ENCODE results near the gene UBL3. TPM values are rescaled to one million over a fixed set of nuclear protein-coding genes. Genes with fewer than 3 reads are reported as not detected.

UBL3 gene
- total RNA-seq, 1 experiment from 2014 or later, result 10.9 TPM

DNA sequence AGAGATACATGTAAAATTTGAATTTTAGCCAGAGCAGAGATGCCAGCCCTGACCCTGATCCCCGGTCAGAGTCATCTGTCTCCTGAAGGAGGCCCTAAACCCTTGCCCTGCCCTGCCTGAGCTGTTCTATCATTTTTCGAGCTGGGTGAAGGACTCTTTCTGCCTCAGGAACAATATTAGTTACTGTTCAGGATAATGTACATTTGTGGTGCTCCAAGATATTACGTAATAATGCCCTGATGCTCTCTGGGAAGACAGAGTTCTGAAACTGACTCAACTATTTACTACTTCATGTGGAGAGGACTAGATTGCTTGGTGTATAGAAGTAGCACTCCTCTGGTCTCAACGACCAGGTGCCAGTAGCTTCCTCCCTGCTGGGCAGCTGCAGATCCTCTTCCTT is 37.9 kb upstream of the UBL3 start:
- H2AFZ ChIP-seq (ENCODE audit: low read length), result no peak overlapping the region
- no peaks in the 10 kb centered on the region for H4K20me1 ChIP-seq (ENCODE audit: low read length)
- TF ChIP-seq EZH2phosphoT487 (IDR thresholded peaks at IDR 0.05; ENCODE audit: borderline replicate concordance, low read length) (no peak), EZH2 (IDR thresholded peaks at IDR 0.05; ENCODE audit: low read length, unreplicated experiment) (no peak), CTCF (conservative IDR thresholded peaks at IDR 0.05; ENCODE audit: low read depth, low read length) (no peak)
- BruUV-seq (replicated peaks), result no TSS peak
- ChIA-PET CTCF (no interaction called here), POLR2A (ENCODE audit: unreplicated experiment) (no interaction called here)
- H3K79me2 ChIP-seq (ENCODE audit: low read length), result no peaks in the 10 kb centered on the region
- H3K36me3 ChIP-seq (ENCODE audit: low read depth, low read length), result no peaks in the 10 kb centered on the region
- H3K4me2 ChIP-seq (ENCODE audit: low read length), result no peak overlapping the region
- no peaks in the 10 kb centered on the region for H3F3A ChIP-seq (ENCODE audit: low read length, unreplicated experiment)
- ATAC-seq, result no peak
- no peaks in the 10 kb centered on the region for H3K27me3 ChIP-seq (ENCODE audit: low read length)
- intact Hi-C loops (cut with micrococcal nuclease), result no loop called here
- no peaks in the 10 kb centered on the region for H3K9me2 ChIP-seq (replicated peaks; ENCODE audit: low read length)
- H3K9ac ChIP-seq (ENCODE audit: low read length), result no peak overlapping the region
- H3K9me3 ChIP-seq (ENCODE audit: low read length), result no peaks in the 10 kb centered on the region
- H3K4me3 ChIP-seq (ENCODE audit: low read length), result no peak overlapping the region
- no peaks in the 10 kb centered on the region for H3K4me1 ChIP-seq (ENCODE audit: insufficient read depth, low read length)
- H3K27ac ChIP-seq (ENCODE audit: low read length), result no peak overlapping the region
- DNase-seq, result no peak

DNA sequence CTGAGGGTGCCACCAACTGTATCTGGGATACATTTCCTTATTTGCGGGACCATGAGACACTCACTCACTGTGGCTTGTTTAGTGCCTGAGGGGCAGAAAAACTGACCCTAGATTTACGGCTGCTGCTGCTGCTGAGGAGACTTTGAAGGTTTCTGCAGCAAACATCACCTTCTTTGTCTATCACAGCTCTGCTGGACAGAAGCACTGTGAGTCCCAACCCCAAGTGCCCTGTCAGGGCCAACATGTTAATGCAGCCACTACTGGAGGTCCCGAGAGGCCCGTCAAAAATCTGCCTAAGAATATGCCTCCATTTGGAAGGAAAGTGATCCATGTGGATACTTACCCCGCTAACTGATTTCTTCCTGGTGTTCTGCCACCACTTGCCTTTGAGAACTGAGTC is 37.3 kb upstream of the UBL3 start:
- BruUV-seq (replicated peaks), result no TSS peak
- POLR2A ChIA-PET (ENCODE audit: unreplicated experiment), result no interaction called here
- no peak for ATAC-seq

More for the DNA sequence above, 37.3 kb upstream of the UBL3 start:
- Histone ChIP-seq H3F3A (ENCODE audit: low read length, unreplicated experiment) (no peaks in the 10 kb centered on the region), H3K27ac (ENCODE audit: low read length) (no peak overlapping the region), H3K79me2 (ENCODE audit: low read length) (no peaks in the 10 kb centered on the region), H2AFZ (ENCODE audit: low read length) (no peak overlapping the region), H3K36me3 (ENCODE audit: low read depth, low read length) (no peaks in the 10 kb centered on the region), H3K27me3 (ENCODE audit: low read length) (no peaks in the 10 kb centered on the region), H3K9ac (ENCODE audit: low read length) (no peak overlapping the region), H3K4me3 (ENCODE audit: low read length) (no peak overlapping the region), H4K20me1 (ENCODE audit: low read length) (no peaks in the 10 kb centered on the region), H3K9me3 (ENCODE audit: low read length) (no peaks in the 10 kb centered on the region), H3K4me2 (ENCODE audit: low read length) (no peak overlapping the region), H3K9me2 (replicated peaks; ENCODE audit: low read length) (no peaks in the 10 kb centered on the region), H3K4me1 (ENCODE audit: insufficient read depth, low read length) (no peaks in the 10 kb centered on the region)
- CTCF ChIA-PET, result no interaction called here
- no peak for DNase-seq
- TF ChIP-seq EZH2phosphoT487 (IDR thresholded peaks at IDR 0.05; ENCODE audit: borderline replicate concordance, low read length), result no peak
- no peak for TF ChIP-seq CTCF (conservative IDR thresholded peaks at IDR 0.05; ENCODE audit: low read depth, low read length)
- TF ChIP-seq EZH2 (IDR thresholded peaks at IDR 0.05; ENCODE audit: low read length, unreplicated experiment), result no peak
- intact Hi-C loops (cut with micrococcal nuclease), result no loop called here

All from PC-3 (cell line).